ENCODE results near the gene SMYD2. TPM values are rescaled to one million over a fixed set of nuclear protein-coding genes. Genes with fewer than 3 reads are reported as not detected.
A peak's percentile ranks its signal among the peaks of the same experiment; 100 is the strongest.
"Not testable (repeated sequence)": the region's sequence is repeated elsewhere in the genome, so short reads cannot be mapped to it uniquely, and the experiment has no call there.

SMYD2 gene
- total RNA-seq, 1 donor from 2014 or later: 63.2 TPM

- Histone ChIP-seq H3K9me3 (ENCODE audit: control insufficient read depth in 3 of 3, low read length in 3 of 3) (no peaks in the 10 kb centered on the region), H3K27me3 (ENCODE audit: control insufficient read depth in 3 of 3, insufficient read depth in 3 of 3, low read length in 3 of 3) (peaks cover 0 to 2% (median 0%) of the 10 kb centered on the region in 3 donors), H3K27ac (ENCODE audit: low read depth, low read length) (no peak overlapping the region), H3K4me3 (ENCODE audit: low read length in 3 of 3) (no peak overlapping the region), H3K4me1 (ENCODE audit: control insufficient read depth in 3 of 3, insufficient read depth in 3 of 3, low read length in 3 of 3) (no peaks in the 10 kb centered on the region), H3K36me3 (ENCODE audit: control insufficient read depth in 3 of 3, insufficient read depth in 3 of 3, low read length in 3 of 3) (no peaks in the 10 kb centered on the region), H3K9ac (ENCODE audit: low read depth in 1 of 3, low read length in 3 of 3) (no peak overlapping the region)
These were observed 9.6 kb upstream of the SMYD2 start for GRCh38 chr1:214271174-214271858.

- Histone ChIP-seq H3K36me3 (ENCODE audit: control insufficient read depth in 3 of 3, insufficient read depth in 3 of 3, low read length in 3 of 3) (no peaks in the 10 kb centered on the region), H3K9ac (ENCODE audit: low read depth in 1 of 3, low read length in 3 of 3) (no peak overlapping the region), H3K9me3 (ENCODE audit: control insufficient read depth in 3 of 3, low read length in 3 of 3) (no peaks in the 10 kb centered on the region), H3K27me3 (ENCODE audit: control insufficient read depth in 3 of 3, insufficient read depth in 3 of 3, low read length in 3 of 3) (peaks cover 0 to 2% (median 0%) of the 10 kb centered on the region in 3 donors), H3K27ac (ENCODE audit: low read depth, low read length) (no peak overlapping the region), H3K4me3 (ENCODE audit: low read length in 3 of 3) (no peak overlapping the region), H3K4me1 (ENCODE audit: control insufficient read depth in 3 of 3, insufficient read depth in 3 of 3, low read length in 3 of 3) (no peaks in the 10 kb centered on the region)
These were observed 8.8 kb upstream of the SMYD2 start for GRCh38 chr1:214271995-214272731.

GRCh38 chr1:214272964-214273533, 7.9 kb upstream of the SMYD2 start:
- Histone ChIP-seq H3K9ac (ENCODE audit: low read depth in 1 of 3, low read length in 3 of 3) (no peak overlapping the region), H3K27ac (ENCODE audit: low read depth, low read length) (no peak overlapping the region), H3K4me1 (ENCODE audit: control insufficient read depth in 3 of 3, insufficient read depth in 3 of 3, low read length in 3 of 3) (peaks cover 0 to 5% (median 0%) of the 10 kb centered on the region in 3 donors), H3K36me3 (ENCODE audit: control insufficient read depth in 3 of 3, insufficient read depth in 3 of 3, low read length in 3 of 3) (no peaks in the 10 kb centered on the region), H3K9me3 (ENCODE audit: control insufficient read depth in 3 of 3, low read length in 3 of 3) (no peaks in the 10 kb centered on the region), H3K27me3 (ENCODE audit: control insufficient read depth in 3 of 3, insufficient read depth in 3 of 3, low read length in 3 of 3) (peaks cover 0 to 2% (median 0%) of the 10 kb centered on the region in 3 donors), H3K4me3 (ENCODE audit: low read length in 3 of 3) (no peak overlapping the region)

- H3K27ac ChIP-seq (ENCODE audit: low read depth, low read length); H3K9me3 ChIP-seq (ENCODE audit: control insufficient read depth in 3 of 3, low read length in 3 of 3); H3K4me3 ChIP-seq (ENCODE audit: low read length in 3 of 3); H3K36me3 ChIP-seq (ENCODE audit: control insufficient read depth in 3 of 3, insufficient read depth in 3 of 3, low read length in 3 of 3); H3K27me3 ChIP-seq (ENCODE audit: control insufficient read depth in 3 of 3, insufficient read depth in 3 of 3, low read length in 3 of 3); H3K9ac ChIP-seq (ENCODE audit: low read depth in 1 of 3, low read length in 3 of 3): not testable (repeated sequence)
- peaks cover 5 to 27% (median 14%) of the 10 kb centered on the region in 3 donors for H3K4me1 ChIP-seq (ENCODE audit: control insufficient read depth in 3 of 3, insufficient read depth in 3 of 3, low read length in 3 of 3)
These were observed 5.3 kb upstream of the SMYD2 start for GRCh38 chr1:214275700-214276099.

- Histone ChIP-seq H3K27me3 (ENCODE audit: control insufficient read depth in 3 of 3, insufficient read depth in 3 of 3, low read length in 3 of 3) (no peaks in the 10 kb centered on the region), H3K4me3 (ENCODE audit: low read length in 3 of 3) (no peak overlapping the region), H3K9ac (ENCODE audit: low read depth in 1 of 3, low read length in 3 of 3) (no peak overlapping the region), H3K9me3 (ENCODE audit: control insufficient read depth in 3 of 3, low read length in 3 of 3) (no peaks in the 10 kb centered on the region), H3K27ac (ENCODE audit: low read depth, low read length) (no peak overlapping the region), H3K36me3 (ENCODE audit: control insufficient read depth in 3 of 3, insufficient read depth in 3 of 3, low read length in 3 of 3) (no peaks in the 10 kb centered on the region), H3K4me1 (ENCODE audit: control insufficient read depth in 3 of 3, insufficient read depth in 3 of 3, low read length in 3 of 3) (peaks cover 5 to 30% (median 14%) of the 10 kb centered on the region in 3 donors)
These were observed 4.2 kb upstream of the SMYD2 start for GRCh38 chr1:214276786-214277185.

GRCh38 chr1:214277704-214278635, 3.0 kb upstream of the SMYD2 start:
- Histone ChIP-seq H3K4me1 (ENCODE audit: control insufficient read depth in 3 of 3, insufficient read depth in 3 of 3, low read length in 3 of 3) (peaks cover 13 to 42% (median 20%) of the 10 kb centered on the region in 3 donors), H3K36me3 (ENCODE audit: control insufficient read depth in 3 of 3, insufficient read depth in 3 of 3, low read length in 3 of 3) (no peaks in the 10 kb centered on the region), H3K27me3 (ENCODE audit: control insufficient read depth in 3 of 3, insufficient read depth in 3 of 3, low read length in 3 of 3) (no peaks in the 10 kb centered on the region), H3K9ac (ENCODE audit: low read depth in 1 of 3, low read length in 3 of 3) (no peak overlapping the region), H3K9me3 (ENCODE audit: control insufficient read depth in 3 of 3, low read length in 3 of 3) (no peaks in the 10 kb centered on the region), H3K27ac (ENCODE audit: low read depth, low read length) (no peak overlapping the region), H3K4me3 (ENCODE audit: low read length in 3 of 3) (no peak overlapping the region)

- Histone ChIP-seq H3K36me3 (ENCODE audit: control insufficient read depth in 3 of 3, insufficient read depth in 3 of 3, low read length in 3 of 3) (no peaks in the 10 kb centered on the region), H3K4me1 (ENCODE audit: control insufficient read depth in 3 of 3, insufficient read depth in 3 of 3, low read length in 3 of 3) (peaks cover 13 to 43% (median 20%) of the 10 kb centered on the region in 3 donors), H3K4me3 (ENCODE audit: low read length in 3 of 3) (peak overlapping the region; percentile 87 to 94 (median 88)), H3K27ac (ENCODE audit: low read depth, low read length) (peak overlapping the region; percentile 79), H3K9ac (ENCODE audit: low read depth in 1 of 3, low read length in 3 of 3) (peak overlapping the region; percentile 75 to 94 (median 93)), H3K9me3 (ENCODE audit: control insufficient read depth in 3 of 3, low read length in 3 of 3) (no peaks in the 10 kb centered on the region), H3K27me3 (ENCODE audit: control insufficient read depth in 3 of 3, insufficient read depth in 3 of 3, low read length in 3 of 3) (no peaks in the 10 kb centered on the region)
These were observed 456 bp upstream of the SMYD2 start for GRCh38 chr1:214280386-214281020.

- H3K27ac ChIP-seq (ENCODE audit: low read depth, low read length): peak overlapping the region; percentile 79
These were observed 1.0 kb downstream of the SMYD2 start for GRCh38 chr1:214281720-214282629.

More at GRCh38 chr1:214281720-214282629, 1.0 kb downstream of the SMYD2 start:
- Histone ChIP-seq H3K36me3 (ENCODE audit: control insufficient read depth in 3 of 3, insufficient read depth in 3 of 3, low read length in 3 of 3) (no peaks in the 10 kb centered on the region), H3K4me1 (ENCODE audit: control insufficient read depth in 3 of 3, insufficient read depth in 3 of 3, low read length in 3 of 3) (peaks cover 13 to 46% (median 20%) of the 10 kb centered on the region in 3 donors), H3K9ac (ENCODE audit: low read depth in 1 of 3, low read length in 3 of 3) (peak overlapping the region; percentile 69 to 94 (median 83)), H3K4me3 (ENCODE audit: low read length in 3 of 3) (peak overlapping the region; percentile 63 to 94 (median 91)), H3K9me3 (ENCODE audit: control insufficient read depth in 3 of 3, low read length in 3 of 3) (no peaks in the 10 kb centered on the region), H3K27me3 (ENCODE audit: control insufficient read depth in 3 of 3, insufficient read depth in 3 of 3, low read length in 3 of 3) (no peaks in the 10 kb centered on the region)

Data from skeletal muscle tissue (tissue), 4 donors.